Hematopoietic multipotent progenitor cell treated with erythropoietin and hydrocortisone succinate and interleukin-3 and kit ligand, for 8 days (in vitro differentiated cells): ENCODE measurements around the gene EIF4EBP2.

Source experiments
- DNase-seq: peaks from one replicate; pipeline ENCODE4 v3.0.0-alpha.2; 2015

EIF4EBP2 gene

GRCh38 chr10:70404036-70404786, at the start of gene EIF4EBP2:
Gene EIF4EBP2 (plus strand): TSS chr10:70404145. CDS start chr10:70404402, 257 bp downstream.
- peak; percentile 92 for DNase-seq

- DNase-seq, result no peak
Measured at GRCh38 chr10:70354556-70354955, 49.4 kb upstream of the EIF4EBP2 start.

- DNase-seq, result no peak
Measured at GRCh38 chr10:70355051-70356021, 48.6 kb upstream of the EIF4EBP2 start.

GRCh38 chr10:70357565-70357964, 46.4 kb upstream of the EIF4EBP2 start:
- no peak for DNase-seq

- no peak for DNase-seq
Measured at GRCh38 chr10:70358446-70358845, 45.5 kb upstream of the EIF4EBP2 start.

GRCh38 chr10:70359017-70359550, 44.9 kb upstream of the EIF4EBP2 start:
- DNase-seq, result no peak

GRCh38 chr10:70360215-70360614, 43.7 kb upstream of the EIF4EBP2 start:
- no peak for DNase-seq

- no peak for DNase-seq
Measured at GRCh38 chr10:70362328-70362727, 41.6 kb upstream of the EIF4EBP2 start.

- no peak for DNase-seq
Measured at GRCh38 chr10:70363292-70363691, 40.7 kb upstream of the EIF4EBP2 start.

- peak; percentile 81 for DNase-seq
Measured at GRCh38 chr10:70363971-70364771, 39.8 kb upstream of the EIF4EBP2 start.

- DNase-seq, result no peak
Measured at GRCh38 chr10:70364772-70365091, 39.2 kb upstream of the EIF4EBP2 start.

- no peak for DNase-seq
Measured at GRCh38 chr10:70367195-70367796, 36.6 kb upstream of the EIF4EBP2 start.

- DNase-seq, result no peak
Measured at GRCh38 chr10:70368774-70369482, 35.0 kb upstream of the EIF4EBP2 start.

- DNase-seq, result no peak
Measured at GRCh38 chr10:70369498-70370018, 34.4 kb upstream of the EIF4EBP2 start.

GRCh38 chr10:70370766-70371165, 33.2 kb upstream of the EIF4EBP2 start:
- DNase-seq, result no peak

- no peak for DNase-seq
Measured at GRCh38 chr10:70371846-70372245, 32.1 kb upstream of the EIF4EBP2 start.

- no peak for DNase-seq
Measured at GRCh38 chr10:70374775-70375614, 28.9 kb upstream of the EIF4EBP2 start.

GRCh38 chr10:70376436-70377378, 27.2 kb upstream of the EIF4EBP2 start:
- no peak for DNase-seq

GRCh38 chr10:70378122-70378521, 25.8 kb upstream of the EIF4EBP2 start:
- DNase-seq, result no peak
